GM19372 (cell line): ENCODE data around the gene SMIM13.

Experiments used
- ATAC-seq: cut with Tn5 transposase; IDR thresholded peaks from one replicate; pipeline ENCODE4 v1.9.1; 2021; ENCODE audit warnings: mild to moderate bottlenecking, low read depth, moderate library complexity; ENCODE audit not compliant: unreplicated experiment

Gene SMIM13

DNA sequence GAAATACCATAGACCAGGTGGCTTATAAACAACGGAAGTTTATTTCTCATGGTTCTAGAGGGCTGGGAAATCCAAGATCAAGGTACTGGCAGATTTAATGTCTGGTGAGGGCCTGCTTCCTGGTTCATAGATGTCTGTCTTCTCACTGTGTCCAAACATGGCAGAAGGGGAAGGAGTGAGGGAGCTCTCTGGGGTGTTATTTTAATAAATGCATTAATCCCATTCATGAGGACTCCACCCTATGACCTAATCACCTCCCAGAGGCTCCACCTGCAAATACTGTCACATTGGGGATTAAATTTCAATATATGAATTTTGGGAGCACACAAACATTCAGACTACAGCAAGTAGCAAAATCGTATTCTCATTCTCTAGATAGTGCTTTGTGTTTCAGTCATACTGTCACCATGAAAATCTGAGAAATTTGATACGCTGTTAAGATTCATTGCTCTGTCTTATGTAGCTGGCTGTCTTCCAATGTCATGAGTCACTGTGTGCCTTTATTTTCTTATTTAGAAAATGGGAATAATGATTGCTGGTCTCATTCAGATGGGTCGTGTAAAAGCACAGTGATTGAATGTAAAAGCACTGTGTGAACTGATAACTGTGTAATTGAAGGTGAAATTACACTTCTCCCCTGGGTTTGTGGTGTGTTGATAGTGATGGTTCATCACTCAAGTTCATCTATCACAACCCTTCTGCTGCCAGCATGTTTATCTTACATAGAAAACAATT lies 26.8 kb downstream of the SMIM13 start:
- no peak for ATAC-seq

DNA sequence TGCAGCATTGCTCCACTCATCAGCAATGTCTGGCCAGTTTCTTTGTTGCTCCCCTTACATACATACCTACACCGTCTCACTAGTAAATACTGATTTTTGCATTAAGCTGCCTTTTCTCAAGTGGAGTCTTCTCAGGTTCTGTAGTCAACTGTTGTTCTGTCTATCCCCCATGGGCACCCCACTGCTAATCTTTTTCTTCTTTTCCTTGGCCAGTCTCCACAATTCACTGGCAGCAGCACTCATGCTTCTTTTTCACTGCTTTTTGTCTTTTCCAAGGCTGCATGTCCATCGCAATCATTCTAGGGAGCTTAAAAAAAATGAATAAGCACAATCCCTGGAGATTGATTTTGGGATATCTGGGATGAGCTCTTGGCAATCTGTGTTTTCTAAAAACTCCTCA lies 28.2 kb downstream of the SMIM13 start:
- no peak for ATAC-seq

DNA sequence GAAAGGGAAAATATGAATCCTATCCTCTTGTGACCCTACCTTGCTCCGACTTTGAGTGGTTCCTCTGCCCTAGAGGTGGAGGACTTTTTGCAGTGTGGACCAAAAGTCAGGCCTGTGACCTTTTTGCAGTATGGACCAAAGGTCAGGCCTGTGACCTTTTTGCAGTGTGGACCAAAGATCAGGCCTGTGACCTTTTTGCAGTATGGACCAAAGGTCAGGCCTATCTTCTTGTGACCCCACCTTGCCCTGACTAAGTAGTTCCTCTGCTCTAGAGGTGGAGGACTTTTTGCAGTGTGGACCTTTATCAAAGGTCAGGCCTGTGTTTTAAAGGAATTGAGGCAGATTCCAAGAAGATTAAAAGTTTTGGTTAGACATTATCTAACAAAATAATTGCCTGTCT lies 28.7 kb downstream of the SMIM13 start:
- no peak for ATAC-seq

DNA sequence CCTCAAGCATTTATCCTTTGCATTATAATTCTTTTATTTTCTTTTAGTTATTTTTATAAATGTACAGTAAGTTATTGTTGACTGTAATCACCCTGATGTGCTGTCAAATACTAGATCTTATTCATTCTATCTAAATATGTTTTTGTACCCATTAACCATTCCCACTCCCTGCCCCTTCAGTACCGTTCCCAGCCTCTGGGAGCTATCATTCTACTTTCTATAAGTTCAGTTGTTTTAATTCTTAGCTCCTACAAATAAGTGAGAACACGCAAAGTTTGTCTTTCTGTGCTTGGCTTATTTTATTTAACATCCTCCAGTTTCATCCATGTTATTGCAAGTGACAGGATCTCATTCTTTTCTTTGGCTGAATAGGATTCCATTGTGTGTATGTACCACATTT lies 30.3 kb downstream of the SMIM13 start:
- ATAC-seq, result no peak

DNA sequence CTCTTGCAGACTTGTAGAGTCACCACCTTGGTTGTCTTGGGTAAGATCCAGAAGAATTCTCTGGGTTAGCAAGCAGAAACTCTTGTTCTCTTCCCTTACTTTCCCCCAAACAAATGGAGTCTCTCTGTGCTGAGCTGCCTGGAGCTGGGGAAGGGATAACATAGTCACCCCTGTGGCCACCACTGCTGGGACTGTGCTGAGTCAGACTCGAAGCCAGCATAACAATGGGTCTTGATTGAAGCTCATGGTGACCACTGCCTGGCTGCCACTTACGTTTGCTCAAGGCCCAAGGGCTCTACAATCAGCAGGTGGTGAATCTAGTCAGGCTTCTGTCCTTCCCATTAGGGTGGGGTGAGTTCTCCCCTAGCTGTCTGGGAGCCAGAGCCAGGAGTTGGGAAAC lies 33.2 kb downstream of the SMIM13 start:
- ATAC-seq, result no peak

DNA sequence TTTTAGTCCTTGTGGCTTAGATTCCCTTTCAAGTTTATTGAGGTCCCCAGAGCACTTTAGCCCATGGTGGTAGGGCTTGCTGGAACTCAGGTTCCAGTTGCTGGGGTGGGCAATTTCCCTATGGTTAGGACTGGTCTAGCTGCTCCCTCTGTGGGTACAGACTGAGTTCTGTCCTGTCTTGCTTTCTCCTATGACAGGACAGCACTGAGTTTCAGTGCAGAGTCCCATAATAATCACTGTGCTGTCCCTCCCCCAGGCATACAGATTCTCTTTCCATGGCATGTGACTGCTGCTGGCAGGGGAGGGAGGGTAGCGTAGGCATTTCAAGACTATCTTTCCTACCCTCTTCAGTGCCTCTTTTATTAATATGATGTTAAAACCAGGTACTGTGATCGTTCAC lies 35.0 kb downstream of the SMIM13 start:
- no peak for ATAC-seq

DNA sequence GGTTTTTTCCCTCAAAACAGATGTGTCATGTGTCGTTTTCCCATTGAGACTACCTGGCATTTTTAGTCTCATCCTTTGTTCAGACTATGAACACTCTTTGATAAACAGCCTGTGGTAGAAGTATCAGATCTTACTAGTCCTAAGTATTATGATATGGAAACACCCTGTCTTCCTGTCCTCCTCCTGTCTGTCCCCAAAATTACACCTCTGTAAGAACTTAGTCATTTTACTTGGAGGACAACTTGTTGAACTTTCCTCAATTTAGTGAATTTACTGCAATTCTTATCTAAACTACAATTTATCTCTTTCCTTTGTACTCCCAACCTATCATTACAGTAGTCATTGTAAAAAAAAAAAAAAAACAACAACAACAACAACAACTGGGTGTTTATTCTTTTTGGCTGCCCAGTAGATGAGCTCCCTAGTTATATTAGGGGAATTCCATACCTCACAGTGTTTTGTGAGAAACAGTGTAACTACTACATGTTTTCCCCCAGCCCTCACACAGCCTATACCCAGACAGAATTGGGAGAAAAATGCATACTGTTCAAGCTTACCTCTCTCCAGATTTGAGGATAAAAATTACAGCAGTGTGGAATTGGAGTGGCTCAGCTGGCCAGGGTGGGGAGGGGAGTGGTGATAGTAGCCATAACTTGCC lies 36.4 kb downstream of the SMIM13 start:
- no peak for ATAC-seq

DNA sequence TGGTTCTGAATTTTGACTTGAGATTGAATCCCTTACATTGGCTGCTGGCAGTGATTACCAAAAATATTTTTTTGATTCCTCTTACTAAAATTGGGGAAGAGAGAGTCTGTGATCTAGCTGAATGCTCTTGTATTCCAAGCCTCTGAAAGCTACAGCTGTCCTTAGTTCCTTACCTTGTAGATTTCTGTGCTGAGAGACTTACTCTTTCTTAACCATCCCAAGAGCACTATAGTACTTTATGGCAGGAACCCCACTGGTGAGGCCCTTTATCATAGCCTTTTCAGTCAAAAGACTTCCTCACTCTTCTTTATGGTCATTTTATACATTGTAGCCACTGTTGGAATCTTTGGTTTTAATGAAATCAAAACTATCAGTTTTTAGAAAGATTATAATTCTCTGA lies 37.0 kb downstream of the SMIM13 start:
- no peak for ATAC-seq

DNA sequence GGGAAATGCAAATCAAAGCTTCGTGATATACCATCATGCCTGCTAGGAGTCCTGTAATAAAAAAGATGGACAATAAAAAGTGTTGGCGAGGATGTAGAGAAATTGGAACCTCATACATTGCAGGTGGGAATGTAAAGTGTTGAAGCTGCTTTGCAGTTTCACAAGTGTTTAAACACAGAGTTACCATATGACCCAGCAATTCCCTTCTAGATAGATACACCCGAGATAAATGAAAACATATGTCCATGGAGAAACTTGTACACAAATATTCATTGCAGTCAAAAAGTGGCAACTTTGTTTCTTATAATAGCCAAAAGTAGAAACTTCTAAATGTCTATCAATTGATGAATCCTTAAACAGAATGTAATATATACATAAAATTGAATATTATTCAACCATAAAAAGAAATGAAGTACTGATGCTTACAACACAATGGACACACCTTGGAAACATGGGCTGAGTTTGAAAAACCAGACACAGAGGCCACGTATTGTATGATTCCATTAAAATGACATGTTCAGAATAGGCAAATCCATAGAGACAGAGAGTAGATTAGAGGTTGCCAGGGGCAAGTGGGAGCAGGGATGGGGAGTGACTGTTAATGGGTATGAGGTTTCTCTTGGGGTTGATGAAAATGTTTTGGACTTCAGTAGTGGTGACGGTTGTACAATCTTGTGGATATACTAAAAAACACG lies 38.7 kb downstream of the SMIM13 start:
- ATAC-seq, result no peak

DNA sequence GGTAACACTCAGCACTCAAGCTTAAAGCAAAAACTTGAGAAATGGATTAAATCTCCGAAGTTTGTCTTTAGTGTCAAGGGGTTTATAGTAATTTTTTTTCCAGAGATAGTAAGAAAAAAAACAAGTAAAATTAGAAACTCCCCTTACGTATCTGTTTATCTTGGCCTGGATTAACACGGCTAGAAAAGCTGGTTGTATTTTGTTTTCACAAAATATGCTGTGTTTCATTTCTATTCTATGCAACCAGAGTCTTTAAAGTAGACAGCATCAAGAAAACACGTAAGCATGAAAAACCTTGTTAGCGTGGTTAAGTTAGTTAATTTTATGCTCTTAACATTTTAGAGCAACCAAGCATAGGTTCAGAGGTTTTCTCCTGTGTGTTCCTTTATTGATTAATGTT lies 39.6 kb downstream of the SMIM13 start:
- ATAC-seq, result no peak

DNA sequence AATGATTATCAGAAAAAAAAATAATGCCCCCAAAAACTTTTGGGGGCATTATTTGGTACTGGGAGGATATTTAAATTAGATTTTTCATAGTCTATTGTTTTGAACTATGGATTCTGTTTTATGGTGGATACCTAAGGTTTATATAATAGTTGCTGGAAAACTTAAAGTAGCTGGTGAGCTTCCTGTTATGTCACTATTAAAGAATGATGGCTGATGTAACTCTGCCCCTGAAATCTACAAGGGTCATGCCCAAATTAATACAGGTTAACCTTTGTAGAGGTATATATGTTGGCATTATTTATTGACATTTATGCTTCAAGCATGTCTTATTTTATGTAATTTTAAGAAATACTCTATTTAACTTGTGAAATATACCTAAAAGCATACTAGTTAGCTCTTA lies 43.2 kb downstream of the SMIM13 start:
- no peak for ATAC-seq

DNA sequence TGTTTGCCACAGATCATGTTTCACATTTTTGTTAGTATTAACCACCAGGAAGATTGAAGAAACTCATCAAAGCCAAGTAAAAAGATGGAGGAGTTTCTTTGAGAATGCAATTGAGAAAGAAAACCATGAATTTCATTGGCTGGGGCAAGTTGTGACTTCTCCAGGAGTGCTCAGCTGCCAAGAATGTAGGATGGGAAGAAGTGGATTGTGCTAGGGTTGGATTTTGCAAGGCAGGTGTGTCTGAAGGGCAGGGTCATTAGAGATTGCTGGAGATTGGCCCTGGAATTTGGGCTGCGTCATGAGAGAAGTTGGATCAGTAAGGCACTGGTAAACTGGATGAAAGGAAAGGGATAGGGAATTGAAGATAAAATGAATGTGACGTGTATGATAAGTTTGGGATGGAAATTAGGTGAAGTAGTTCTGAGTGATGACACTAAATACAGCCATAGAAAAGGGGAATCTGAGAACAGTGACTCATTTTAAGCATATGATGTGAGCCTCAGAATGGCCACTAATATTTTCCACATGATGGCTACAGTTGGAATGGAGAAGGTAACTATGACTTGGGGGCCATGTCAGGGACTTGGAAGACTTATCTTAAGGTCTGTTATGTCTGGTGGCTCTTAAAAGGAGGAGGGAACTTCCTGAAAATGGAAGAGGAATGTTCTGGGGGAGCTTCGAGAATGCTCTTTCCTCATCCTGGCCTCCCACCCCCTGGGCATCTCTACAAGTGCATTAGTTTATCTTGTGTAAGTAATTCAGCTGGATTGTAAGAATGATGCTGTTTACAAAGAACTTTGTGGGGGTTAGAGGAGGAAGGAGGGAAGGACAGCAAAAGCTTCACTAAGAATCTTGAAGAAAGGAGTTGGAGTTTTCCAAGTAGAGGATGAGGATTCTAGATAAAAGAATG lies 45.7 kb downstream of the SMIM13 start:
- no peak for ATAC-seq

DNA sequence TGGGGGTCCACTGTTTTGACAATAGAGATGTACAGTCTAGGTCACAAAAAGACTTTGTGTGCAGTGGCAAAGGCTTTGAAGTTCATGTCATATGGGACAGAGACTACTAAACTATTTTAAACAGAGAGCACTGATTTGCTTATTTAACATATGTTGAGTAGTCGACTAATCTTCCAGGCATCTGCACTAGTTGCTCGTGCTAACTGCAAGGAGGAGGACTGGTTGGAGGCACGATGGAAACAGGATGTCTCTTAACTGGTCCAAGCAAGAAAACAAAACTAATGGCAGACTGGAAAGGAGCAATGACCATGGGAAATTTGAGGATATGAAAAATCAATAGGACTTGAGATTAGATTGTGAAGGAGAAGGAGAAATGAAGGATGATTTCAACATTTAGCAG lies 46.4 kb downstream of the SMIM13 start:
- no peak for ATAC-seq

DNA sequence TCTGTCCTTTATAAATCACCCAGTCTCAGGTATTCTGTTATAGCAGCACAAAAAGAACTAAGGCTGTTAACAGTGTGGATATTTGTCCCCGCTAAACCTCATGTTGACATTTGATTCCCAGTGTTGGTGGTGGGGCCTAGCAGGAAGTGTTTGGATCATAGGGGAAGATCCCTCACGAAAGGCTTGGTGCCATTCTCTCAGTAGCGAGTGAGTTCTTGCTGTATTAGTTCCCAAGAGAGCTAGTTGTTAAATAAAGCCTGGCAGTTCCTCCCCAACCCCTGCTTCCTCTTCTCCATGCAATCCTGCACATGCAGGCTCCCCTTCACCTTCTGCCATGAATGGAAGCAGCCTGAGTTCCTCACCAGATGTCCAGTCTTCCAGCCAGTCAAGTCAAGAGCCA lies 47.7 kb downstream of the SMIM13 start:
- ATAC-seq, result no peak

DNA sequence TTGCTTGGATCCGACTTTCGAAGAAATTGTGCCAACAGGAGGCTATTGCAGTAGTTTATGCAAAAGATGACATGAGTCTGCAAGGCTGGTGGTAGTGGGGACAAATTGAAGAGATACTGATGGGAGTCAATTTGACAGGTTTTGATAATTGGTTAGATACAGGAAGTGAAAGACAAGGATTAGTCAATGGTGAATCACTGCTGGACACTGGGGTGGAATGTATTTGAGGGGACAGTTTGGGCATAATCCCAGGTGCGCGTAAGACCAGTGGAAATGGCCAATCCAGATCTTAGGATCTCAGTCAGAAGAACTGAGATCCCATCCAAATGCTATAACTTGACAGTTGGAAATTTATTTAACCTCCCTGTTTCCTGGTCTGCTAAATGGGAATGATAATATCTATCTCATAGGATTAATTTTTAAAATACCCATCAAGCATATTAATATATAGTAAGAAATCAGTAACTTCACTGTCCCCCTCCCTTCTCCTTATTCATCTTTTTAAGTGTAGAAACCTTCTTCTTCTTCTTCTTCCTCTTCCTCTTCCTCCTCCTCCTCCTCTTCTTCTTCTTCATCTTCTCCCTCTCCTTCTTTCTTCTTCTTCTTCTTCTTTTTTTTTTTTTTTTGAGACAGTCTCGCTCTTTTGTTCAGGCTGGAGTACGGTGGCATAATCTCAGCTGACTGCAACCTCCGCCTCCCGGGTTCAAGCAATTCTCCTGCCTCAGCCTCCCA lies 48.8 kb downstream of the SMIM13 start:
- ATAC-seq, result no peak

DNA sequence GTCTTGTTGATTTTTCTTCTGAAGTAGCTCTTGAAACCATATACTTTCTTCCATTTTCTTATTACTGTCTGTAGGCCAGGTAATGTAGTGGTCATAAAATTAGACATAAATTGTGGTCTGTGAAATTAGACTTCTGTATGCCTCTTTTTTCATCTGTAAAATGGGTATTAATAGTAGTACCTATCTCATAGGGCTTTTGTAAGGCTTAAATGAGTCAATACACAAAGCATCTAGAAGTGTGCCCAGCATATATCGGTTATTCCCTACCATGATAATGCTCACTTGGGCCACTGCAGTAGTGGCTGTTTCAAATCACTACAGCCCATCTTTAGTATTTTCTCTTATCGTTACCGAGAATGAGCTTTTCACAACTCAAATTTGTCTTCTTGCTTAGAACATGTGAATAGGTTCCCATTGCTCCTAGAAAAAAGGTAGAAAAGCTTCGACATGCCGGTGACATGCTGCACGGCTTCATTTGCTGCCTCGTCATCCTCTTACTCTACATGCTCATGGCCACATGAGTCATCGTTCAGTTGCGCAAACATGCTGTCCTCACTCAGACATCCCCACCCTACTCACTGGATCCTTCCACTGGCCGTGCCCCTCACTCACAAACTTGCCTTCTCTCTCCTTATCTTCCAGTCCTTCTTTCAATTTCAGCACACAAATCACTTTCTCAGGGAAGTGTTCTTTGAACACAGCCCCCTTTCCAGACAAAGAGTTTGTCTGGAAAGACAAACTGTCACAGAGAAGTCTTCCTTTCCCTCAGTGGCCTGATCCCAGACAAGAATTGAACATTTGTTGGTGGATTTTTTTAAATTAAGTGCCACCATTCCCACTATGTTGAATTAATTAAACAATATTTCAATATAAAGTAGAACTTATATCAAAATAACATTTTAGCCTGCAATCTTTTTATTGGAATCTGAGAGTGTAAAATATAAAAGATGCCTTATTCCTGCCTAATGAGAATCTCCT lies 50.0 kb downstream of the SMIM13 start:
- ATAC-seq, result no peak

DNA sequence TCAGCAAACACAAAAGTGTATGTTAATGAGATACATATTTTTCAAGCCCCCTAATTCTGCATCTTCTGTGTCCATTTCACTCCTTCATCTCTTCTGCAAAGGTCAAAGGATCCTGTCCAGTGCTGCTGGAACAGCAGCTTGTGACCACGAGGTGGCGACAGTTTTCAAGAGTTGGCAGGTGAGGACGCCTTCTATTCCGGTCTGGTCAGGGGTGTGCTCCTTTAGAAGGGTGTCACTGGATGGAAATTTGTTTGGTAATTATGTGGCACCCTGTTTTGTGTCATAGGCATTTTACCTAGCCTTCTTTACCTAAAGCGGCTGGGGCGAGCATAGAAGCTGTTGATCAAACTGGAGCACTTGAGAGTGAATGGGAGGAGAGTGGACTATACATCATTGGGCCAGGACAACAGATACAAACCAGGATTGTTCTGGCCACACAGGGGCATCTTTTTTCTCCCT lies 50.8 kb downstream of the SMIM13 start:
- ATAC-seq, result no peak

DNA sequence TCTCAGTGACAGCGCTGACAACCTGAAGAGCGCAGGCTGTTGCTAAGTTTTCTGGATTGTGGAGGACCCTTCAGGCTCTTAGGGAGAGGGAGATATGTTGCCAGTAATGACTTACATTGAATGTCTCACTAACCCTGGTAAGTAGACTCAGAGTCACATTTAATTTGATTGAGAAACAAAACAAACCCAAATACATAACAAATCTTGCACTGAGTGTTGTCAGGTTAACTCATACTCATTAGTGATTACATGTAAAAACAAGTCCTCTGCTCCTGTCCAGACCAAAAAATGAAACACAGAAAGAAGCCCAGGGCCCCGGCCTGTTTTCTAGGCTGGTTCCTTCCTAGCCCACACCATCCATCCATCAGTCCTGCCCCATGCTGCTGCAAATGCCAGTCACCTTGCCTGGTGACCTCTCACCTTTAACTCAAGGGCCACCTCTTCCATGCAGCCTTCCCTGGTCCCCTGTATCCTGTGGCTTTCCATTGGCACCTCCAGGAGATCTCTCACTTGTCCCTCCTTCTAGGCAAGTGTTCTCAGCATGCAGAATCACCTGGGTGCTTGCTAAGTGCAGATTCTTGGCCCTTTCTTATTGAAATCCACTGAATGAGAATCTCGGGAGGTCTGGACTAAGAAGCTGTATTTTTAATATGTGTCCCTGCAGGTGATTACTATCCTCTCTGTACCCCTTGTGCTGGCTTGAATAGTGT lies 52.6 kb downstream of the SMIM13 start:
- no peak for ATAC-seq
